GM23338 (cell line): ENCODE measurements around the gene CEP68. TPM values are rescaled to one million over a fixed set of nuclear protein-coding genes. Genes with fewer than 3 reads are reported as not detected.
"Not testable (repeated sequence)": the region's sequence is repeated elsewhere in the genome, so short reads cannot be mapped to it uniquely, and the experiment has no call there.

Experiments
- ATAC-seq: fragments of 200-7000 bp; cut with Tn5 transposase; 3 replicates; pipeline ENCODE4 v1.9.1; 2020
- DNase-seq: peaks from one replicate; pipeline ENCODE4 v3.0.0-alpha.2; 2015; ENCODE audit warnings: low spot score
- H2AFZ ChIP-seq: fragments of 200-600 bp; sonication (generic); 2 replicates; pipeline ENCODE4 v1.8.0; 2016; ENCODE audit warnings: antibody characterized with exemption, mild to moderate bottlenecking, moderate library complexity
- H3F3A ChIP-seq: fragments of 200-600 bp; sonication (generic); replicated peaks from 2 replicates; pipeline ENCODE4 v1.8.0; 2017; ENCODE audit warnings: antibody characterized with exemption, mixed run types, low read depth
- H3K27ac ChIP-seq: fragments of 200-600 bp; sonication (generic); 2 replicates; pipeline ENCODE4 v1.6.1; 2016; ENCODE audit warnings: low read depth
- H3K27me3 ChIP-seq: fragments of 200-600 bp; sonication (generic); 2 replicates; pipeline ENCODE4 v1.8.0; 2016; ENCODE audit warnings: mild to moderate bottlenecking, mixed run types, moderate library complexity; ENCODE audit not compliant: insufficient read depth
- H3K36me3 ChIP-seq: fragments of 200-600 bp; sonication (generic); 2 replicates; pipeline ENCODE4 v1.8.0; 2016; ENCODE audit warnings: mild to moderate bottlenecking; ENCODE audit not compliant: insufficient read depth
- H3K4me1 ChIP-seq: fragments of 200-600 bp; sonication (generic); 2 replicates; pipeline ENCODE4 v1.8.0; 2016; ENCODE audit warnings: mild to moderate bottlenecking, moderate library complexity; ENCODE audit not compliant: insufficient read depth
- H3K4me2 ChIP-seq: fragments of 200-600 bp; sonication (generic); 2 replicates; pipeline ENCODE4 v1.7.1; 2017; ENCODE audit warnings: mixed run types
- H3K4me3 ChIP-seq: fragments of 200-600 bp; sonication (generic); 2 replicates; pipeline ENCODE4 v1.6.1; 2016; ENCODE audit warnings: mixed run types
- H3K79me2 ChIP-seq: fragments of 200-600 bp; sonication (generic); replicated peaks from 2 replicates; pipeline ENCODE4 v1.8.0; 2017; ENCODE audit warnings: mild to moderate bottlenecking; ENCODE audit not compliant: insufficient read depth
- H3K9me2 ChIP-seq: fragments of 200-600 bp; sonication (generic); 2 replicates; pipeline ENCODE4 v1.8.0; 2017; ENCODE audit not compliant: insufficient read depth
- H4K20me1 ChIP-seq: fragments of 200-600 bp; sonication (generic); replicated peaks from 2 replicates; pipeline ENCODE4 v1.8.0; 2017; ENCODE audit warnings: mild to moderate bottlenecking; ENCODE audit not compliant: insufficient read depth
- H3K27ac Mint-ChIP-seq: 2 replicates; pipeline ENCODE4 v1.8.0; 2020; ENCODE audit warnings: inconsistent platforms, mild to moderate bottlenecking, moderate library complexity, mixed read lengths
- H3K27me3 Mint-ChIP-seq: 3 replicates; pipeline ENCODE4 v1.8.0; 2022; ENCODE audit warnings: low read depth, mild to moderate bottlenecking, moderate library complexity, mixed read lengths, inconsistent platforms; ENCODE audit not compliant: insufficient read depth, poor library complexity
- H3K36me3 Mint-ChIP-seq: 3 replicates; pipeline ENCODE4 v1.8.0; 2021; ENCODE audit warnings: low read depth, mild to moderate bottlenecking, inconsistent platforms, moderate library complexity, mixed read lengths
- H3K4me1 Mint-ChIP-seq: 3 replicates; pipeline ENCODE4 v1.8.0; 2020; ENCODE audit warnings: mild to moderate bottlenecking, inconsistent platforms, mixed read lengths
- H3K4me3 Mint-ChIP-seq: 3 replicates; pipeline ENCODE4 v1.8.0; 2021; ENCODE audit warnings: moderate library complexity, mild to moderate bottlenecking, inconsistent platforms, mixed read lengths
- H3K9me3 Mint-ChIP-seq: 3 replicates; pipeline ENCODE4 v1.8.0; 2020; ENCODE audit warnings: moderate library complexity, mild to moderate bottlenecking, inconsistent platforms, mixed read lengths
- CREB1 ChIP-seq: fragments of 250-450 bp; sonication (Bioruptor Pico); IDR thresholded peaks from 2 replicates; pipeline ENCODE4 v1.5.0; 2020; ENCODE audit warnings: low read depth, mild to moderate bottlenecking, moderate library complexity
- ETS1 ChIP-seq: IDR thresholded peaks from 2 replicates; pipeline ENCODE4 v1.6.1; 2016; ENCODE audit warnings: antibody characterized with exemption
- EZH2phosphoT487 ChIP-seq: fragments of 200-600 bp; sonication (generic); IDR thresholded peaks from one replicate; pipeline ENCODE4 v1.8.1; 2018; ENCODE audit warnings: antibody characterized with exemption; ENCODE audit not compliant: unreplicated experiment
- JUNB ChIP-seq: IDR thresholded peaks from one replicate; pipeline ENCODE4 v1.6.1; 2016; ENCODE audit warnings: antibody characterized with exemption; ENCODE audit not compliant: unreplicated experiment
- NANOG ChIP-seq: IDR thresholded peaks from 2 replicates; pipeline ENCODE4 v1.6.1; 2016; ENCODE audit warnings: antibody characterized with exemption, borderline replicate concordance
- POLR2AphosphoS5 ChIP-seq: IDR thresholded peaks from 2 replicates; pipeline ENCODE4 v1.6.1; 2016; ENCODE audit warnings: antibody characterized with exemption, low read depth
- STAT1 ChIP-seq: IDR thresholded peaks from one replicate; pipeline ENCODE4 v1.6.1; 2016; ENCODE audit warnings: antibody characterized with exemption; ENCODE audit not compliant: unreplicated experiment
- ZNF114 ChIP-seq: fragments of 250-450 bp; sonication (Bioruptor Pico); IDR thresholded peaks from 2 replicates; pipeline ENCODE4 v1.5.0; 2020; ENCODE audit warnings: mild to moderate bottlenecking, moderate library complexity
- ZNF331 ChIP-seq: fragments of 250-450 bp; sonication (Bioruptor Pico); IDR thresholded peaks from 2 replicates; pipeline ENCODE4 v1.5.0; 2020; ENCODE audit warnings: low read depth, mild to moderate bottlenecking, moderate library complexity
- ZNF462 ChIP-seq: fragments of 250-450 bp; sonication (Bioruptor Pico); IDR thresholded peaks from 2 replicates; pipeline ENCODE4 v1.5.0; 2020; ENCODE audit warnings: mild to moderate bottlenecking, moderate library complexity
- polyA plus RNA-seq: library from polyadenylated mRNA; unstranded; fragments of >200 nt; fragmentation: Nextera tagmentation; extraction: Ambion mirVana; gene quantifications from 2 replicates; pipeline ENCODE4 v1.2.1, GENCODE V29; 2016
- total RNA-seq: library from RNA; depleted of rRNA; stranded (reverse); fragments of >200 nt; shearing (Covaris generic); gene quantifications from 2 replicates; pipeline ENCODE4 v1.2.3, GENCODE V29; 2014
- TF ChIP-seq, protein P1 (sequence below), 2 experiments: fragments of 200-600 bp in 1 of 2; sonication (generic) in 1 of 2; conservative IDR thresholded peaks; 2 replicates each; pipeline versions ENCODE4 v1.5.1 to v1.6.1; 2016 to 2017; ENCODE audit warnings: antibody characterized with exemption in 2 of 2, low read depth in 2 of 2, mild to moderate bottlenecking in 2 of 2, moderate library complexity in 1 of 2

The CEP68 gene
- total and polyA plus RNA-seq, 2 experiments from 2014 or later: 13.0 to 24.4 TPM

DNA sequence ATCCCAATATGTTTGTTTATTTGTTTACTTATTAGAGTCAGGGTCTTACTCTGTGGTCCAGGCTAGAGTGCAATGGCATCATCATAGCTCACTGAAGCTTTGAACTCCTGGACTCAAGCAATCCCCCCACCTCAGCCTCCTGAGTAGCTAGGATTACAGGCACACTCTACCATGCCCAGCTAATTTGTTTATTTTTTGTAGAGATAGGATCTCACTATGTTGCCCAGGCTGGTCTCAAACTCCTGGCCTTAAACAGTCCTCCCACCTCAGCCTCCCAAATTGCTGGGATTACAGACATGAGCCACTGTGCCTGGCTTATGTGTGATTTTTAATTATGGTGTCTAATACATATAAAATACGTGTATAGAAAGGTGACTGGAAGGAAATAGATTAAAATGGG is 36.0 kb upstream of the CEP68 start:
- not testable (repeated sequence) for H2AFZ ChIP-seq, H3F3A ChIP-seq, H3K36me3 ChIP-seq, H3K4me1 Mint-ChIP-seq, H3K27me3 Mint-ChIP-seq, H3K4me1 ChIP-seq, DNase-seq, H3K27ac ChIP-seq, H3K4me2 ChIP-seq, H3K9me3 Mint-ChIP-seq, ATAC-seq, H3K9me2 ChIP-seq, H3K79me2 ChIP-seq, H3K27ac Mint-ChIP-seq, H3K27me3 ChIP-seq, H3K4me3 Mint-ChIP-seq, H3K4me3 ChIP-seq, H3K36me3 Mint-ChIP-seq, H4K20me1 ChIP-seq

GRCh38 chr2:65020943-65021528 is 35.2 kb upstream of the CEP68 start:
- no peaks in the 10 kb centered on the region for H3F3A ChIP-seq
- DNase-seq (no peak), ATAC-seq (no peak)
- H3K9me3 Mint-ChIP-seq: no peaks in the 10 kb centered on the region
- H3K27me3 ChIP-seq: no peaks in the 10 kb centered on the region
- H3K27ac Mint-ChIP-seq: no peak overlapping the region
- H3K4me2 ChIP-seq: no peak overlapping the region
- no peak overlapping the region for H3K4me3 Mint-ChIP-seq
- peaks cover 4% of the 10 kb centered on the region for H3K4me1 Mint-ChIP-seq
- no peaks in the 10 kb centered on the region for H3K9me2 ChIP-seq
- no peaks in the 10 kb centered on the region for H3K79me2 ChIP-seq
- H3K36me3 ChIP-seq: 0 out of 2 replicates have a peak, but pooled peaks cover 2% of the 10 kb centered on the region
- no peak overlapping the region for H3K27ac ChIP-seq
- H3K36me3 Mint-ChIP-seq: no peaks in the 10 kb centered on the region; the same call in none of the 3 replicates
- H3K27me3 Mint-ChIP-seq: peaks cover 5% of the 10 kb centered on the region
- H3K4me3 ChIP-seq: no peak overlapping the region
- no peak overlapping the region for H2AFZ ChIP-seq
- no peaks in the 10 kb centered on the region for H3K4me1 ChIP-seq
- H4K20me1 ChIP-seq: peaks cover 4% of the 10 kb centered on the region; the same call in 1 of the 2 replicates
- TF ChIP-seq ZNF331 (CRISPR knock-in tag): no peak
- TF ChIP-seq ZNF462 (CRISPR knock-in tag): no peak
- no peak for TF ChIP-seq JUNB
- no peak for TF ChIP-seq CREB1 (CRISPR knock-in tag)
- TF ChIP-seq STAT1: no peak
- no peak for TF ChIP-seq NANOG
- TF ChIP-seq POLR2AphosphoS5: no peak
- TF ChIP-seq EZH2phosphoT487: no peak
- TF ChIP-seq ETS1: no peak
- TF ChIP-seq, protein P1, sequence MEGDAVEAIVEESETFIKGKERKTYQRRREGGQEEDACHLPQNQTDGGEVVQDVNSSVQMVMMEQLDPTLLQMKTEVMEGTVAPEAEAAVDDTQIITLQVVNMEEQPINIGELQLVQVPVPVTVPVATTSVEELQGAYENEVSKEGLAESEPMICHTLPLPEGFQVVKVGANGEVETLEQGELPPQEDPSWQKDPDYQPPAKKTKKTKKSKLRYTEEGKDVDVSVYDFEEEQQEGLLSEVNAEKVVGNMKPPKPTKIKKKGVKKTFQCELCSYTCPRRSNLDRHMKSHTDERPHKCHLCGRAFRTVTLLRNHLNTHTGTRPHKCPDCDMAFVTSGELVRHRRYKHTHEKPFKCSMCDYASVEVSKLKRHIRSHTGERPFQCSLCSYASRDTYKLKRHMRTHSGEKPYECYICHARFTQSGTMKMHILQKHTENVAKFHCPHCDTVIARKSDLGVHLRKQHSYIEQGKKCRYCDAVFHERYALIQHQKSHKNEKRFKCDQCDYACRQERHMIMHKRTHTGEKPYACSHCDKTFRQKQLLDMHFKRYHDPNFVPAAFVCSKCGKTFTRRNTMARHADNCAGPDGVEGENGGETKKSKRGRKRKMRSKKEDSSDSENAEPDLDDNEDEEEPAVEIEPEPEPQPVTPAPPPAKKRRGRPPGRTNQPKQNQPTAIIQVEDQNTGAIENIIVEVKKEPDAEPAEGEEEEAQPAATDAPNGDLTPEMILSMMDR (conservative IDR thresholded peaks at IDR 0.05; ENCODE audit: low read depth in 2 of 2): no peak
- TF ChIP-seq ZNF114 (CRISPR knock-in tag): no peak
